ENCODE measurements around the gene RIN2. TPM values are rescaled to one million over a fixed set of nuclear protein-coding genes. Genes with fewer than 3 reads are reported as not detected.
"Not testable (repeated sequence)": the region's sequence is repeated elsewhere in the genome, so short reads cannot be mapped to it uniquely, and the experiment has no call there.

RIN2 gene
- total RNA-seq, 1 donor from 2014 or later = 54.5 TPM

DNA sequence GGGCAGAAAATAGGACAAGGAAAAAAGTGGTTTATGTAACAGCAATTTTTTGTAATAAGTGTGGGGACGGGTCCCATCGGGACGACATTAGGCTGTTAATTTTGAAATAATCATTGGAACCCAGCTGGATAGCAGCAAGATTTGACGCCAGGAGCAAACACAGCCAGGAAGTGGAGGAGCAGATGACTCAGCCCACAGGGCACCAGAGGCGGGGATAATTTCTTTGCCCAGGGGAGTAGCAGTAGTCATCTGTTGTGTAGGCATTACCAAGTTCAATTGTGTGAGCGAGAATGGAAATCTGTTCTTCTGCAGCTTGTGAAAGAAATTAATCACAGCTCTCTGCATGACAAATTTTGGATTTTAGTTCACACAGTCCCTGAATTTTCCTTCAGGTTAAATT, 22.6 kb upstream of the RIN2 start:
- intact Hi-C loops (cut with DNase I) = loop anchor here (5.0 kb wide), 1 partner anchor 38 kb away; no protein-coding TSS in a partner anchor
- DNase-seq (ENCODE audit: missing footprints) (peak; percentile 75), ATAC-seq (peak; percentile 96)

DNA sequence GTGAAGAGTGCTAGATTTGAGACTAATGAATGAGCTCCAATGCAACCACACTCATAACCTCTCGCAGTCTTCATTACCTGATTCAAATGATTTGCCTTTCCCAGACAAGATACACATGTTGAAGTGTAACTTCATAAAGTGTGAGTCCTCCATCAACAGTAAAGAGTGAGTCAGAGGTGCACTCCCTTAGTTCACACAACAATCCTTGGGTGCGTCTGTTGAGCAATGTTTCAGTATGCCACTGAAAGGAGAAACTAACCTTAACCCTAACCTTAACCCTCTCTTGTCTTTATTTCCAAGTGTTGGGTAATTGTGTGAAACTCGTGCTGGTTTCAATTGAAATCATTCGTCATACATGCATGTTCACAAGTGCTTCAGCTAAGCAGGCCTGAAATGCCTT, 21.0 kb upstream of the RIN2 start:
- ATAC-seq = no peak
- intact Hi-C loops (cut with DNase I) = loop anchor here (5.0 kb wide), 1 partner anchor 40 kb away; no protein-coding TSS in a partner anchor
- no peak for DNase-seq (ENCODE audit: missing footprints)

DNA sequence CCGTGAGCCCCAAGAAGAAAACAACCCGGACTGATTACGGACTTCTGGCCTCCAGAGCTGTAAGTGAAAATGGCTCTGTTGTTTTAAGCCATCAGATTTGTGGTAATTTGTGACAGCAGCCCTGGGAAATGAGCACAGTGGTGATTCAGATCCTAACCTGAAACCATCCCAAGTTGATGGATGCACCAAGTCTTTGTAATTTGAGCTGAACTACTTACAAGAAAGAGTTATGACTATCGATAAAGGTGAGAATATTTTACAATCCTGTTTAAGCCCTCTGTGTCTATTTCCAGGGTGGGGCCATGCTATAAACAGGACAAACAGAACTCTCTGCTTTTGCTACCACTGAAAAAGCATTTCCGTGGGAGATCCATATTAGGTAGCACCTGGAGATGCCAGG, 19.1 kb upstream of the RIN2 start:
- DNase-seq (ENCODE audit: missing footprints) (no peak), ATAC-seq (no peak)
- intact Hi-C loops (cut with DNase I) = loop anchor here (5.0 kb wide), 1 partner anchor 42 kb away; no protein-coding TSS in a partner anchor

DNA sequence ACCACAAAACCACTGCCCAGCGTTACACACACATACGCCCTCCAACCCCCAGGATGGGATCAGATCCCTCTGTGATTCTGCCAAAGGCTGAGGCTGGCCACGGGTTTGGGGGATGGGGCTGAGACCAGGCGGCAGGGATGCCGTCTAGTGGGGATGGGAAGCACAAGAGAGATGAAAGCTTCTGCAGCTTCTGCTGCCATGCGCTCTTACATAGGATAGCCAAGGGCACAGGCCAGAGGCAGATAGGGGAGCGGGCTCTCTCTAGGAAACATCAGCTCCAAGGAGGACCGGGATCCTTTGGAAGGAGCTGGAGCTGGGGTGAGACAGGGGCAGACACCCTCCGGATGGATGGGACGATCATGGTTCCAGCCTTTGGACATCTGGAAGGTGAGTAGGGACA, 18.7 kb upstream of the RIN2 start:
- ATAC-seq (no peak), DNase-seq (ENCODE audit: missing footprints) (no peak)
- intact Hi-C loops (cut with DNase I) = loop anchor here (5.0 kb wide), 1 partner anchor 42 kb away; no protein-coding TSS in a partner anchor

DNA sequence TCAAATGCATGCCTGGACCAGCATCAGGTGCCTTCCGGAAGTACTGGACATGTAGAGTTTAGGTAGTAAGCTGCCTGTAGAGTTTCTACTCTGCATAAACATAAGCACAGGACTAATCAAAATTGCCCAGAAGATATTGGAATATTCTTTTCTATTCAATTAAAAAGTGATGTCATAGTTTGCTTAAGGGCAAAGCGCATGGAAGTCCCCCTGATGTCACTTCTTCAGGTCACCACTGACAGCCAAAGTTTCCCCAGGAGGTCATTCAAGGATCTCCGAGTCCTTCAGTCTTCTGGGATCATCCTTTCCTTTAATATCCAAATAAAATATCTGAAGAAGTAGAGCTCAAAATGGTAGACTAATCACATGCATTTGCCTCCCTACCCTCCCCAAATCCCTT, 17.5 kb upstream of the RIN2 start:
- ATAC-seq (no peak), DNase-seq (ENCODE audit: missing footprints) (no peak)
- intact Hi-C loops (cut with DNase I) = no loop called here

DNA sequence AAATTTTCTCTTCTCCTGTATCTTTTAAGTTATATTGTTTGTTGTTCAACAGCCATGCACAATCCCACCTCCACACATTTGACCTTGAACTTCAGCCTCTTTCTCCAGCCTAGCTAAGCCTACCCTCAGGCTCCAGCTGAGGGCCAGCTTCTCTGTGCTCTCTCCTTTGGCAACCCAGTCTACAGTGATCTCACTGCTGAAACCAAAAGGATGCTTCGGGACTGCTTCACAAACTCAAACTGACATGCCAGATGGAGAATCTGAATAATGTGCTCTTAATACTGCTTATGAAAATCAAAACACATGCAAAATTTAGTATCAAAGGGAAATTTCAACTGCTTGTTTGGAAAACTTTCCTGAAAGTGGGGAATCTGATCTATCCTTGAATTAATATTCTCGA, 16.1 kb upstream of the RIN2 start:
- DNase-seq (ENCODE audit: missing footprints) (no peak), ATAC-seq (no peak)
- intact Hi-C loops (cut with DNase I) = no loop called here

DNA sequence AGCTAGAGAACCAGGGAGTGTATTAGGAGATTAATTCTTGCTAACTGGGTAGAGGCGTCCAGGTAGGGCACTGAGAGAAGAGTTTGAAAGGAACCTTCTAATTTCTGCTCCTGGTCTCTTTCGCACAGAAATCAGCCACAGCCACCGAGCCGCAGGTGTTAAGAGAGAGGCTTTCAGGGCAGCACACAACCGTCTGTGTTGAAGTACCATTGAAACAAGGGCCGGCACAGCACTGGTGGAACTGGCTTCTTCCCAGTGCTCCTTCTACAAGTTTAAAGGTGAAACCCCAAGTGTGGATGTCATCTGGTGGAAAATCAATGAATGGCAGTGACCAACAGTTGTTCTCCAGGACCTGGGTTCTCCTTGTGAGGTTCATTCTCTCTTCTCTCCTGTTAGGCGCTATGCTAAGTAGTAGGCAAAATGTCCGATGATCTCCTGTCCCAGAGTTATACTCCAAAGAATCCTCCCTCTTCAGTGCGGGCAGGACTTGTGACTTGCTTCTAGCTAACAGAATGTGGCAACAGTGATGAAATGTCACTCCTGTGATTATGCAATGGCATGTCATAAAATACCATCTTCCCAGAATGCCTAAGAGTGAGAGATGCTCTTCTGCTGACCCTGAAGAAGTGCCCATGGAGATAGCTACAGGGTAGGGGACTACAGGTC, 15.0 kb upstream of the RIN2 start:
- DNase-seq (ENCODE audit: missing footprints) (no peak), ATAC-seq (no peak)
- intact Hi-C loops (cut with DNase I) = no loop called here

DNA sequence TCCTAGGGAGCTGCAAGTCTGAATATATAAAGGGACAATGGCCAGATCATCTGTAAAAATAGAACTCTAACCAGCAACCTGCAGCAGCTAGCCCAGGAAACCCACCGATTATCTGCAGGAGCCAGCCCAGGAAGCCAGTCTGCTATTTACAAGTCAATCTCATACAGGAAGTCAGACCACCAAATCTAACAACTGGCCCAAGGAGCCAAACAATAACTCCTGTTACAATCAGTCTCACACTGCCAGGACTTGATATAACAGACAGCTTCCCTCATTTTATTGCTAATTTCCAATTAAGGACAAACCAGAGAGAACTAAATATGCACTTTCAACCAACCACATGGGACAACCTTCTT, 14.4 kb upstream of the RIN2 start:
- no peak for DNase-seq (ENCODE audit: missing footprints)
- intact Hi-C loops (cut with DNase I) = no loop called here
- ATAC-seq = no peak

DNA sequence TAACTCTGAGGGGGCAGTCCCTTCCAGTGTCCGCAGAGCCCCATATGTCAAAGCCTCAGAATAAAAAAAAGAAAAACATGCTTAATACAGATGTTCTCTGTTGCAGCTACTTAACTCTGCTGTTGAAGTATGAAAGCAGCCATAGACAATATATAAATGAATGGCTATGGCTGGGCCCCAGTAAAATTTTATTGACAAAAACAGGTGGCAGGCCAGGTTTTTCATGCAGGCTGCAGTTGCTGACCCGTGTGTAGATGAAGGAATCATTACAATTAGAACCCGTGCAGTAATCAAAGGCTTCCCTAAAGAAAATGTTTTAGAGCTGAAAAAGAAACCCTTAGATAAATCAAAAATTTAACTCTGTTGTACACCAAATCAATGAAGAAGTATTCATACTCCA, 13.0 kb upstream of the RIN2 start:
- intact Hi-C loops (cut with DNase I) = no loop called here
- DNase-seq (ENCODE audit: missing footprints) = no peak

DNA sequence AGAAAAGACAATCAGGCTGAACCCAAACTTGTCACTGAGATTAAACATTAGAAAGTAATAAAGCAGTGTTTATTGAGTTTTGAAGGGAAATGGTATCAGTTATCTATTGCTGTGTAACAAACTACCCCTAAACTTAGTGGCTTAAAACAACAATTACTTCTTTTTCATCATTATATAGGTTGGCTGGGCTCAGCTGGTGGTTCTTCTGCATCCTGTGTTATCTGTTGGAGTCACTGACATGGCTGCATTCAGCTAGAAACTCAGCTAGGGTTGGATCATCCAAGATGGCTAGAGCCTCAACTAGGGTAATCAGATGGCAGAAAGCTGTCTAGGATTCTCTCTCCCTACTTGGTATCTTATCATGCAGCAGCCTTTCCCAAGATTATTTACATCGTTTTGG, 12.5 kb upstream of the RIN2 start:
- intact Hi-C loops (cut with DNase I) = no loop called here
- ATAC-seq = no peak

More for the DNA sequence above, 13.0 kb upstream of the RIN2 start:
- no peak for ATAC-seq

DNA sequence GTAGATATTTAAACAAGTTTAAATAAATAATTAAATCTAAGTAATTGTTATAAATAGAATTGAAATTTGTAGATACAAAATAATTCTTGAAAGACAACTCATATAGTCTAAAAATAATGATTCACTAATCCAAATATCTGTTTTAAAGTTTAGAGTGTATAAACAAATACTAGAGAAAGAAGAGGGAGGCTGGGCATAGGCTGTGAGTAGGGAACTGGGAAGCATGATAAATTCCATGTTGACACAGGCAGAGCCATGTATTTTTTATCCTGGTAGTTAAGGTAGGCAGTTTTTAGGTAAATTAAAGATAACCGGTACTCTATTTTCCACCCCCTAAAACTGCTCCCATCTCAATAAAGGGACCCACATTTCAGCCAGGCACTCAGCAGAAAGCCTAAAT, 11.7 kb upstream of the RIN2 start:
- intact Hi-C loops (cut with DNase I) = no loop called here
- ATAC-seq = no peak
- DNase-seq (ENCODE audit: missing footprints) = no peak

More for the DNA sequence above, 12.5 kb upstream of the RIN2 start:
- DNase-seq (ENCODE audit: missing footprints) = no peak

DNA sequence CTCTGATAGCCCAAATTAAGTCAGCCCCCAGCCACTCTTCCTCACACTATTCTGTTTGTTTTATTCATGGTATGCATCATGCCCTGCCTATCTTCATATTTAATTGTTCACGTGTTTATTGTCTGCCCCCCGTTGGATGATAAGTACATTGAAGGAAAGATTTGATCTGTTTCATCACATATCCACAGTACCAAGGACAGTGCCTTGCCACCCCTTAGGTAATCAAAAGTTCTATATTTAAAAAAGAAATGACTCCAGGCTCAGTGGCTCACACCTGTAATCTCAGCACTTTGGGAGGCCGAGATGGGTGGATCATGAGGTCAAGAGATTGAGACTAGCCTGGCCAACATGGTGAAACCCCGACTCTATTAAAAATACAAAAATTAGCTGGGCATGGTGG, 10.2 kb upstream of the RIN2 start:
- no peak for DNase-seq (ENCODE audit: missing footprints)

DNA sequence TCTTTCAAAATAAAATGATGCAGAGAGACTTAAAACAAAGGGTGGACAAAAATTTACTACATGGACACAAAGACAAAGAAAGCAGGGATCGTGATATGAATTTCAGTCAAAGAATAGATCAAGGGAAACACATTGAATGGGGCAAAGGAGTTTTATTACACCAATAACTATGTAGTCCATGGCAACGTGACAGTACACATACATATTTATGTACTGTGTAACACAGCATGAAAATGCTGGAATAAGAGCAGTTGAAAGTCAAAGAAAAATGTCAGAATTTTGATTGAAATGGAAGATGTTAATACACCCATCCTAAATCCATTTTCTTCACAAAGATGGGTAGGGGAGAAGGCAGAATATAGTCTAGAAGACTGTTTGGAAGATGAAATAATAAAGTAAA, 9.4 kb upstream of the RIN2 start:
- DNase-seq (ENCODE audit: missing footprints) (no peak), ATAC-seq (no peak)
- intact Hi-C loops (cut with DNase I) = no loop called here

More for the DNA sequence above, 10.2 kb upstream of the RIN2 start:
- intact Hi-C loops (cut with DNase I) = no loop called here
- no peak for ATAC-seq

DNA sequence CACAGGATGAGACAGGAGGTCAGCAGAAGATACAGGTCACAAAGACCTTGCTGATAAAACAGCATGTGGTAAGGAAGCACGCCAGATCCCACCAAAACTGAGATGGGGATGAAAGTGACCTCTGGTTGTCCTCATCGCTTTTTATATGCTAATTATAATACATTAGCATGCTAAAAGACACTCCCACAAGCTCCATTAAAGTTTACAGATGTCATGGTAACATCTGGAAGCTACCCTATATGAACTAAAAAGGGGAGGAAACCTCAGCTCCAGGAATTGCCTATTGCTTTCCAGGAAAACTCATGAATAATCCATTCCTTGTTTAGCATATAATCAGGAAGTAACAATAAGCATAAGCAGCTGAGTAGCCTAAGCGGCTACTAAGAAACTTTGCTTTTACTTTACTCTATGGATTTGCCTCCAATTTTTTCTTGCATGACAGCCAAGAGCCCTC, 8.4 kb upstream of the RIN2 start:
- DNase-seq (ENCODE audit: missing footprints) = no peak
- intact Hi-C loops (cut with DNase I) = no loop called here
- ATAC-seq = no peak

DNA sequence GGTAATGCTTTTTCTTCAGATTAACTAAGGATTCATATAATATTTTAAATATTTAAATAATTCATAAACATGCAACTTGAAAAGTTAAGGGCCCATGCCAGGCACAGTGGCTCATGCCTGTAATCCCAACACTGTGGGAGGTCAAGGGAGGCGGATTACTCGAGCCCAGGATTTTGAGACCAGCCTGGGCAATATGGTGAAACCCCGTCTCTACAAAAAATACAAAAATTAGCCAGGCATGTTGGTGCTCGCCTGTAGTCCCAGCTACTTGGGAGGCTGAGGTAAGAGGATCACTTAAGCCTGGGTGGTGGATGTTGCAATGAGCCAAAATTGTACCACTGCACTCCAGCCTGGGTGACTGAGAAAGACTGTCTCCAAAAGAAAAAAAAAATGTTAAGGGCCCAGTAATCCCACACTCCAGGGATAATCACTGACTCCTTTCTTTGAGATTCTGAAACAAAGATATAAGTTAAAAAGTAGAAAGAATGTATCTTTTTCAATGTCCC, 7.9 kb upstream of the RIN2 start:
- ATAC-seq = peak; percentile 46
- intact Hi-C loops (cut with DNase I) = no loop called here
- DNase-seq (ENCODE audit: missing footprints) = no peak

DNA sequence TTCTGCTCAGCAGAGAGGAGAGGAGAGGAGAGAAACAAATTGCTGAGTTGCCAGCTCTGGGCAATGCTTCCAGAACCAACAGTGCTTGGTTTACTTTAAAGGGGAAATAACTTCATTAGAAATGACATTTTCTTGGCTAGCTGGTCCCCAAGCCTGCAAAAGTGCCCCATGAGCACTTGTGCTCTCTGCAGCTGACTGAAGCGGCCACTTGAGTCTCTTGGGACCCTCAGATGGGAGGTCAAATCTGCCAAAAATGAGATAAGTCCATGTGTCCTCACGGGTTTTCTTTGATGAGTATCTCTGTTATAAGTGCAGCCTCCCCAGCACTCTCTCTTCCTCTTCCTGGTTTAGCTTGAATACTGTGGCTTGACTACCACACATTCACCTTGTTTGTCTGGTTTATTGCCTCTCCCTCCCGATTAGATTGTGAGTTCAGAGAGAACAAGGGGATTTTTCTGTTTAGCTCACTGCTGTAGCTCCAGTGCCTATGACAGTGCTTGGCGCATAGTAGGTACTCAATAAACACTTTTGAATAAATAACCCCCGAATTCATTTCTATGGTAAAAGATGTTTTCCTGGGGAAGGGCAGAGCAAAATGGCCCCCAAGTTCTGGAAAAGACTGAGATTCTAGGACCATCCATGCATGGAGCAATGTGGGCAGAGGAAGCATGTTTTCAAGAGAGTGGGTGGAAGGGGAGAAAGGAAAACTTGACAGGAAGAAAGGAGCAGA, 7.0 kb upstream of the RIN2 start:
- ATAC-seq (no peak), DNase-seq (ENCODE audit: missing footprints) (no peak)
- intact Hi-C loops (cut with DNase I) = no loop called here

DNA sequence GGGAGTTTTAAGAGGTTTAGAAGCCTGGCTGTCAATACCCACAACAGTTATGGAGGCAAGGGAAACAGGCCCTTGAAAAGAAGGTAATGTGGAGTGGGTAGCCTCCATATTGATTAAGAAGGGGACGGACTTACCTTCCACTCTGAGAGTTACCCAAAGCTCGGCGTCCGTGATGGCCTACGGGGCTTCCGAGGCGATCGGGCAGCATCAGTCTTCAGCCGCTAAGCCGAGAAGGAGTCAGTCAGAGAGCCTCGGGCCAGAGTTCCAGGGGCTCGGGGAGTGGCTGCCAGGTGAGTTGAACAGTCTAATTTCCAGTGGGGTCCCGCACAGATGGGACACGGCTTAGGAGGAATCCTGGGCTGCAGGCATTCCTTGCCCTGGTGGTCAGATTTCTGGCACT, 3.9 kb upstream of the RIN2 start:
- intact Hi-C loops (cut with DNase I); DNase-seq (ENCODE audit: missing footprints); ATAC-seq: not testable (repeated sequence)

DNA sequence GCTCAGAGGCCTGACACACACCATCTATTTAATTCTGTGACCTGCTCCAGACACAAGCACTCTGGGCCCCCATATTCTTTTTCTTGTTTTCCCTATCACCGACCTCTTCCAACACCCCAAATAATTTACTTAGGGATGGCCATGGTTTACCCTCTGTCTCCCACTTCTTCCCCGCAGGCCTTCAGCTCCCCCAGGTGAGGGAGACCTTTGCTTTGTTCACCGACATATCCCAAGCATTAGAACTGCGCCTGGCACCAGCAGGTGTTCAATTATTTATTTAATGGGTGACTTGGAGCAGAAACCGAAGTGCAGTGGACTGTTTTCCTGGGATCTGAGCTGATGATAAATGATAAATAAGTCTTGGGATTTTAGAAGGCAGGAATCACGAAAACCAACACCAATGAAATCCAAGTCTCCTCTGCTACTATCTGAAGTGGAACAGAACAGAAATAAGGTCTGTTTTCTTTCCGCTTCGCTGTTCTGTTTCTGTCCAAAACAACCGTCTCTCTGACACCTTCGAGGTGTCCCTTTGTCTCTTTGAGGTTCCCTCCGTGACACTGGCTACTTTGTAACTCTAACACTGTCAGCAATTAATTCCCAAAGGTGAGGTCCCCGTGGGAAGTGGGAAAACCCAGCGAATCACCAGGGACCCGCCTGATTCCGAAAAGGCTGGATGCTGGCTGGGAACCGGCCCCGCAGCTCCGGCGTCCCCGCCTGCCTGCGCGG, 1.1 kb upstream of the RIN2 start:
- DNase-seq (ENCODE audit: missing footprints) = no peak
- intact Hi-C loops (cut with DNase I) = loop anchor here (2.0 to 5.0 kb wide), 2 partner anchors 60 to 64 kb away; no protein-coding TSS in a partner anchor
- no peak for ATAC-seq

DNA sequence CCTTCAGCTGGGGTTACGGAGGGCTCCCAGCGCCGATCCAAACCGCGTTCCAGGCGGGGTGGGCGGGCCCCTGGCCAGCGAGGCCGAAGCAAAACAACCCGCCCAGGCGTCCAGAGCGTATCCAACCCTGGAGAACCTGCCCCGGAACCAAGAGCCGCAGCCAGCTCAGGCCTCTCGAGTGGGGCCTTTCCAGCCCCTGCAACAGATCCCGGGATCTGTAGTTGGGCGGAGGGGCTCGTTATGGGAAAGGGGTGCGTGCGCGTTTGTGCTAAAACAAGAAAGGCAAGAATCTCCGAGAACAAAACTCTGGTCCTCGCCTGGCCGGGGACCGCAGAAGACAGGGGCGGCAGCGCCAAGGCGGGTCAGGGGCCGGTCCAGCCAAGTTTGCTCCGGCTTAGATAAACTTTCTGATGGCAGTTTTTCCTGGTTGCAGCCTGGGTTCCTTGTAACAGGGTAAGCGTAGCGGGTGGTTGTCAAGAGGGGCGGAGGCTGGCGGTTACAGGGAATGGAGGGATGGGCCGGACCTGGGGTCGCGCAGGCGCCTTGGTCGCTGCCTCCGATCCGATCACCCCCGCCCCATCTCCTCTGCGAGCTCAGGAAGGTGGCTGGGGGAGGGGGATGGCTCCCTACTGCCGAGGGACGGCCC, 448 bp upstream of the RIN2 start:
- DNase-seq (ENCODE audit: missing footprints) (peak; percentile 94), ATAC-seq (peak; percentile 87)
- intact Hi-C loops (cut with DNase I) = loop anchor here (2.0 to 5.0 kb wide), 3 partner anchors 60 to 131 kb away; no protein-coding TSS in a partner anchor
